Subcutaneous adipose tissue (tissue), 4 donors: ENCODE data around the gene P2RX6. TPM values are rescaled to one million over a fixed set of nuclear protein-coding genes. Genes with fewer than 3 reads are reported as not detected.

Experiments used
- total RNA-seq, 4 donors: library from RNA; depleted of rRNA; stranded (reverse); fragments of >200 nt; gene quantifications; one replicate each; pipeline ENCODE4 v1.1.0, GENCODE V29; 2016
- TF ChIP-seq, protein P1 (sequence below): fragments of 450-650 bp; IDR thresholded peaks from one replicate; pipeline ENCODE4 v1.5.1; 2016; ENCODE audit warnings: low read depth, mild to moderate bottlenecking, control low read depth, antibody characterized with exemption, moderate library complexity

Gene P2RX6
- total RNA-seq, 4 donors from 2014 or later: 0.49 to 3.7 (median 1.2) TPM

DNA sequence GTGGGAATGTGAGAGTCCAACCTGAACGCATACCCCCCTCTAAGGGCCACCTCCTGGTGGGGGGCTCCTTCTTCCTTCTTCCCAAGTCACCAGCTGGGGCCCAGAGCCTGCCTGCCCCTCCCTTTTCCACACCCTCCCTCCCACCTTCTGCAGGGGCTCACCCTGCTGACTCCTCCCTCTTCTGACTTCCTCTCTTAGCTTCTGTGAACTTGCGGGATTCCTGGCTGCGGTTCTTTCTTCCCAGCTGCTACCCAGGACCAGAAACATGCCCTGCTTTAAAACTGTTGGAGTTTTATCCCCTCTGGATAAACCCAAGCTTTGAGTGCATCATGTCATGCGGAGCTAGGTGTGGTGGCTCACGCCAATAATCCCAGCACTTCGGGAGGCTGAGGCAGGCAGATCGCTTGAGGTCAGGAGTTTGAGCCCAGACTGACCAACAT lies 40.9 kb downstream of the P2RX6 start:
- TF ChIP-seq, protein P1, sequence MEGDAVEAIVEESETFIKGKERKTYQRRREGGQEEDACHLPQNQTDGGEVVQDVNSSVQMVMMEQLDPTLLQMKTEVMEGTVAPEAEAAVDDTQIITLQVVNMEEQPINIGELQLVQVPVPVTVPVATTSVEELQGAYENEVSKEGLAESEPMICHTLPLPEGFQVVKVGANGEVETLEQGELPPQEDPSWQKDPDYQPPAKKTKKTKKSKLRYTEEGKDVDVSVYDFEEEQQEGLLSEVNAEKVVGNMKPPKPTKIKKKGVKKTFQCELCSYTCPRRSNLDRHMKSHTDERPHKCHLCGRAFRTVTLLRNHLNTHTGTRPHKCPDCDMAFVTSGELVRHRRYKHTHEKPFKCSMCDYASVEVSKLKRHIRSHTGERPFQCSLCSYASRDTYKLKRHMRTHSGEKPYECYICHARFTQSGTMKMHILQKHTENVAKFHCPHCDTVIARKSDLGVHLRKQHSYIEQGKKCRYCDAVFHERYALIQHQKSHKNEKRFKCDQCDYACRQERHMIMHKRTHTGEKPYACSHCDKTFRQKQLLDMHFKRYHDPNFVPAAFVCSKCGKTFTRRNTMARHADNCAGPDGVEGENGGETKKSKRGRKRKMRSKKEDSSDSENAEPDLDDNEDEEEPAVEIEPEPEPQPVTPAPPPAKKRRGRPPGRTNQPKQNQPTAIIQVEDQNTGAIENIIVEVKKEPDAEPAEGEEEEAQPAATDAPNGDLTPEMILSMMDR: no peak

DNA sequence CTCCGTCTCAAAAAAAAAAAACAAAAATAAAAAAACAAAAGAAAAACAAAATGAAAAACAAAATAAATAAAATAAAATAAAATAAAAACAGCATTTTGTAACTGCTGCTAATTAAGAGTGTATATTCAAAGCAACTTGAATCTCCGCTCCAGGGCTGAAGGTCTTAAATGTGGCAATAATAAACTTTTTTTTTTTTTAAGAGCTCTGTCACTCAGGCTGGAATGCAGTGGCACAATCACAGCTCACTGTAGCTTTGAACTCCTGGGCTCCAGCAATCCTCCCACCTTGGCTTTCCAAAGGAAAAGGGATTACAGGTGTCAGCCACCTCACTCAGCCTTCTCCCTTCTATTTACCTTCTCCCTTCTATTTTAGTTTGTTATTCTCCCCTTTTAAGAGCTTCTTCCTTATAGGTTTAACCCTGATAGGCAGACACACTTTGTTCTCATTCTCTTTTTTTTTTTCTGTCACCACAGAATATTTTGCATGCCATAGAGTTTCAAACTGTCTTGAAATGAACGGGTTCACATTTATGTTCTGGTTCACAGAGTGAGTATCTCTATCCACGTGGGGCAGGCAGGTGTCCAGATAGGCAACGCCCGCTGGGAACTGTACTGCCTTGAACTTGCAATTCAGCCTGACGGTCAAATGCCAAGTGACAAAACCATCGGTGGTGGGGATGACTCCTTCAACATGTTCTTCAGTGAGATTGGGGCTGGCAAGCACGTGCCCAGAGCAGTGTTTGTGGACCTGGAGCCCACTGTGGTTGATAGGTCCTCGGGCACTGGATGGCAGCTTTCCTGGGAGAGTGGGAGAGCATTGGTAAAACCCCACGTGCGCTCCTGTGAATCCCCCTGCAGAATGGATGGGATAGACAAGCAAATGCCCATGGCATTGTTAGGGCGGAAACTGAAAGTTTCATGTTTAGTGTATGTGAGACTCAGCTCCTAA lies 50.2 kb downstream of the P2RX6 start:
- TF ChIP-seq, protein P1: no peak

DNA sequence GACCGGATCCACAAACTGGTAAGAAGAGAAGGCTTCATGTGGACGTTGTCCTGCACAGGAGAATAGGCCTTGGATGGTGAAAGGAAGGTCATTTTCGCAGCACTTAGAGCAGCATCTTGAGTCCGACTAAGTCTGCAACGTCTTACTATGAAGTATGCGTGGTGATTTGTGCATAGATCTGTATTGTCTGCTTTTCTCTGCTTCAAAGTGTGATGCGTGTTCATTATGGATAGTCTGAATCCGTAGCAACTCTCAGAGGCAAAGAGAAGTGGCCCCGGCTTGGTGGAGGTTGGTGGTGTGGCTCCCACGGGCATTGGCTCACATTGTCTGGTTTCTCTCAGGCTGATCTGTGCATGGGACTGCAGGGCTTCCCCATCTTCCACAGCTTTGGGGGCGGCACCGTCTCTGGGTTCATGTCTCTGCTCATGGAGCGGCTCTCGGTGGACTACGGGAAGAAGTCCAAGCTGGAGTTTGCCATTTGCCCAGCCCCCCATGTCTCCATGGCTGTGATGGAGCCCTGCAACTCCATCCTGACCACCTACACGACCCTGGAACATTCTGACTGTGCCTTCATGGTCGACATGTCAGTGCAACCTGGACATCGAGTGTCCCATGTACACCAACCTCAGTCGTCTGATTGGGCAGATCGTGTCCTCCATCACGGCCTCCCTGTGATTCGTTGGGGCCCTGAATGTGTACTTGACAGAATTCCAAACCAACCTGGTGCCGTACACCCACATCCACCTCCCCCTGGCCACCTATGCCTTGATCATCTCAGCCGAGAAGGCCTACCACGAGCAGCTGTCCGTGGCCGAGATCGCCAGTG lies 52.3 kb downstream of the P2RX6 start:
- TF ChIP-seq, protein P1: no peak

DNA sequence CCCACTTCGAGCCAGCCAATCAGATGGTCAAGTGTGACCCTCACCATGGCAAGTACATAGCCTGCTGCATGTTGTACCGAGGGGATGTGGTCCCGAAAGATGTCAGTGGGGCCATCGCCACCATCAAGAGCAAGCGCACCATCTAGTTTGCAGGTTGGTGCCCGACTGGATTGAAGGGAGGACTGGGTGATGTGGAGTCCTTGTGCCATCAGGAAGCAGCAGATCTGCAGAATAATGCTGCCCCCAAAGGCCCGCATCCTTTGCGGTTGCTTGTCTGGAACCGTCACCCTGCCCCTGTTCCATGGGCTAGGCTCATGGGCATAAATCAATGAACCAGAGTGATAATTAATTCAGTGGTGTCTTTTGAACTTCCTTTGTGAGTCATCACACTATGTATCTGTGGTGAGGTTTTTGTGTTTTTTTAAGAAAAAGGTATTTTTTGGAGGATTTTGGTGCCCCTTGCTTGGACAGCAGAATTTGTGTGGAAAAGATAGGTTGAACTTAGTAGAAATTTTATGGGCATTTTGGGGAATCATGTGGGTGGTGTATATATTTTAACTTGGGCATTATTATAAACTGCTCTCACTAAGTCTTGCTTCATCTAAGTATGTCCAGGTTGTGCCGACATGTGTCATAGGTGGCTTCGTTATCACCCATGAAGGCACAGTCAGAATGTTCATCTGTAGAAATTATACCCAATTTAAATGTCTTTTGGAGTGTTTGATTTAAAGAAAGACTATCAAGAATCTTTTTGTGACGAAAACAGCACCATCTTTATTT lies 53.1 kb downstream of the P2RX6 start:
- TF ChIP-seq, protein P1: no peak

DNA sequence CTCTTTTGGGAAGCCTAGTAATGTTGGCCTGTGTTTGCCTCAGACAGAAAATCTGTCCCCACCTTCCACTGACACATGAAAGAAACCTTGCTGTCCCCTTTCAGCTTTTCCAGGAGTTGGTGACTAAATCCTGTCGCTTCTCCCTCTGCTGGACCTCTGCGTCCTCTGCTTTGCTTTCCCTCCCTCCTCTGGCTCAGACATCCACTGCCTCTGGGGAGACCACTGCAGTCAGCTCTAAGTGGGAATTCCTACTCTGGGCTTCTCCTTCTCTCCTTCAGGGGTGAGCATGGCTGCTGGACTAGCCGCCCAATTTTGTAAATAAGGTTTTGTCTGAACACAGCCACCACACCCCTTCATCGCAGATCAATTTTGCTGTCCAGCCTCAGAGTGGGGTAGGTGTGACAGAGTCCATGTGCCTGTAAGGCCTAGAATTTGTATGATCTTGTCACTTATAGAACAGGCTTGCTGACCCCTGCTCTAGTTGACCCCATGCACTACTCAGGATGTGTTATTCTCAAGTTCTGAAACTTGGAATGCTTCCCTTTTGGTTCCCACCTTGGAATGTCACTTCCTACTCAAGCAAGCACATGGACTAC lies 53.8 kb downstream of the P2RX6 start:
- TF ChIP-seq, protein P1: no peak

DNA sequence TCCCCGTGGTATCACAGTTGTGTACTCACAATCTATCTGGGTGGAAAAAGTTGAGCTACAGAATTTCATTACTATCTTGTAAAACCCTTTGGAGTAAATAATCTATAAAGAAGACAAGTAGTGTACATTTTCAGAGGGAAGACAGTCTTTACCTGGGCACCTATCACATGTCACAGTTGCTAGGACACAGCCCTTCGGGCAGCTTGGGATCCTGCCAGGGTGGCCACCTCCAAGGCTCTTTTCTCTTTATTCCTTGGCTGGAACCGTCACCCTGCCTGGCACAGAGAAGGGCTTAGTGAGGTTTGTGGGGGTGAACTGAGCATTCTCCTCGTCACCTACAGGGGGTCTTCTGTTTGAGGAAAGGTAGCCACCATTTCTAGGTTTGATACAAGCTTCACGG lies 54.4 kb downstream of the P2RX6 start:
- TF ChIP-seq, protein P1: no peak
